ENCODE results near the gene COL6A2. TPM values are rescaled to one million over a fixed set of nuclear protein-coding genes. Genes with fewer than 3 reads are reported as not detected.

The COL6A2 gene
- polyA plus RNA-seq, 2 donors = 120 to 161 TPM

Other genes with a start within 250 kb of the COL6A2 start
- 100 to 1,000 TPM; 105 to 123 TPM for gene COL6A1, start 116.3 kb upstream of the COL6A2 start, polyA plus RNA-seq
- under 1 TPM; 0.33 to 0.39 TPM for gene FTCD, start 57.5 kb downstream of the COL6A2 start, polyA plus RNA-seq
- 1 to 10 TPM; 5.2 to 9.3 TPM for gene SPATC1L, start 86.3 kb downstream of the COL6A2 start, polyA plus RNA-seq
- gene LSS, start 130.7 kb downstream of the COL6A2 start, polyA plus RNA-seq = 10 to 100 TPM; 41.9 to 57.6 TPM
- 10 to 100 TPM; 27.1 to 29.2 TPM for gene MCM3AP, start 187.5 kb downstream of the COL6A2 start, polyA plus RNA-seq
- gene YBEY, start 188.2 kb downstream of the COL6A2 start, polyA plus RNA-seq = 10 to 100 TPM in 1 of 2 donors, 1 to 10 TPM in 1; 7.1 to 11.9 TPM
- 1 to 10 TPM; 2.5 to 7.1 TPM for gene C21orf58, start 225.8 kb downstream of the COL6A2 start, polyA plus RNA-seq
- gene PCNT, start 226.0 kb downstream of the COL6A2 start, polyA plus RNA-seq = 10 to 100 TPM; 14.1 to 14.9 TPM